Parathyroid adenoma (tissue), 2 donors: Measurements from ENCODE around the gene DNAJC5.

ENCODE experiments used
- H2AFZ ChIP-seq: fragments of 300-600 bp; sonication (generic); one replicate; pipeline ENCODE4 v1.7.0; 2017; ENCODE audit warnings: antibody characterized with exemption, mild to moderate bottlenecking
- H3K27ac ChIP-seq: fragments of 300-600 bp; sonication (generic); one replicate; pipeline ENCODE4 v1.7.0; 2017
- H3K27me3 ChIP-seq: fragments of 300-600 bp; sonication (generic); one replicate; pipeline ENCODE4 v1.7.0; 2017; ENCODE audit warnings: low read length; ENCODE audit not compliant: control insufficient read depth, insufficient read depth
- H3K36me3 ChIP-seq: fragments of 300-600 bp; sonication (generic); one replicate; pipeline ENCODE4 v1.7.0; 2017; ENCODE audit warnings: low read length; ENCODE audit not compliant: control insufficient read depth, insufficient read depth
- H3K4me1 ChIP-seq: fragments of 300-600 bp; sonication (generic); one replicate; pipeline ENCODE4 v1.7.0; 2017; ENCODE audit warnings: control low read depth
- H3K4me2 ChIP-seq: fragments of 300-600 bp; sonication (generic); one replicate; pipeline ENCODE4 v1.7.0; 2017; ENCODE audit warnings: low read length
- H3K4me3 ChIP-seq: fragments of 300-600 bp; sonication (generic); one replicate; pipeline ENCODE4 v1.7.0; 2017; ENCODE audit warnings: low read depth, low read length
- H3K79me2 ChIP-seq: fragments of 300-600 bp; sonication (generic); one replicate; pipeline ENCODE4 v1.7.0; 2017; ENCODE audit warnings: control low read depth
- H3K9ac ChIP-seq: fragments of 300-600 bp; sonication (generic); one replicate; pipeline ENCODE4 v1.7.0; 2017; ENCODE audit warnings: mild to moderate bottlenecking
- H3K9me3 ChIP-seq: fragments of 300-600 bp; sonication (generic); one replicate; pipeline ENCODE4 v1.7.0; 2017; ENCODE audit warnings: low read length; ENCODE audit not compliant: control insufficient read depth
- TF ChIP-seq, protein P1 (sequence below): fragments of 300-600 bp; sonication (generic); IDR thresholded peaks from one replicate; pipeline ENCODE4 v1.7.0; 2017; ENCODE audit warnings: antibody characterized with exemption, mild to moderate bottlenecking
- donor health status: primary hyperparathyroidism.

DNAJC5 gene, protein sequence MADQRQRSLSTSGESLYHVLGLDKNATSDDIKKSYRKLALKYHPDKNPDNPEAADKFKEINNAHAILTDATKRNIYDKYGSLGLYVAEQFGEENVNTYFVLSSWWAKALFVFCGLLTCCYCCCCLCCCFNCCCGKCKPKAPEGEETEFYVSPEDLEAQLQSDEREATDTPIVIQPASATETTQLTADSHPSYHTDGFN

DNA sequence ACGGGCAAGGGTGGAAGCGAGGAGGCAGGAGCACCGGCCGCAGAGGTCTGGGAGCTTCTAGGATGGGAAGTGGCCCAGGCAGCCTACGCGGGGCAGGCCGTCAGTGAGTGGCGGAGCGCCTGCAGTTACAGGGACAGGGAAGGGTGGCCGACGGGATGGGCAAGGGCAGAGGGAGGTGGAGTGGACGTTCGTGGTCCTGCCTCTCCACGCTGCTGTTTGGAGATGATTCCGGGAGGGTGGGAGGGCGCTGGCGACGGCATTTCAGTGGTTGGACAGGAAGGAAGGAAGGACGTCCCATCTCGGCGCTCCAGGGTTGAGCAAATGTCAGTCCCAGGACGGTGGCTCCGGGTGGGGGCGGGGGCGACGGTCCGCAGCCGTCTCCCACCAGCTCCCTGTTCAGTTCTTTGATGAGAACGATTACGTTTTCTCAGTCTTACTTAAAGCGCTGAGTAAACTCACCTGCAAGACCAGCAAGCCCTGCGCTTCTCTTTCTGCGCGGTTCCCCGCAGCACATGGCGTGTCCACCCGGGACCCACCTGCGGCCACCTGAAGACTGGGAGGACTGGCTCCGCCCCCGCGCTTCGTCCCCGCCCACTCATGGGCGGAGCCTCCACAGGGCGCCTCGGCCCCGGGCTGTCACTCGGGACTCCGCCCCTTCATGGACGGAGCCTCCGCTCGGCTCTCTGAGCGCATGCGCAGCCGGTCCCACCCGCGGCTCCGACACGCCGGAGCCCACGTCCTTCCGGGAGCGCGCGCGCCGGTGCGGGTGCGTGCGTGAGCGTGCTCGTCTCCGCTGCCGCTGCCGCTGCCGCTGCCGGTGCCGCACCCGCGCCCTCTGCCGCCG lies at the start of gene DNAJC5:
Gene DNAJC5, plus strand, starts transcription at position 769 of the 844 bp plus-strand sequence. CDS start 33,220 bp downstream, outside the sequence.
- Histone ChIP-seq H3K4me2 (peak within 1 kb of the TSS; percentile 84), H3K4me3 (peak within 1 kb of the TSS; percentile 65), H3K9ac (no peak within 1 kb of the TSS), H3K79me2 (peaks cover 14% of the 10 kb centered on the region), H3K36me3 (no peaks in the 10 kb centered on the region), H3K9me3 (no peaks in the 10 kb centered on the region), H2AFZ (peak within 1 kb of the TSS; percentile 52), H3K27me3 (no peaks in the 10 kb centered on the region), H3K27ac (peak within 1 kb of the TSS; percentile 66), H3K4me1 (peaks cover 15% of the 10 kb centered on the region)
- TF ChIP-seq, protein P1, sequence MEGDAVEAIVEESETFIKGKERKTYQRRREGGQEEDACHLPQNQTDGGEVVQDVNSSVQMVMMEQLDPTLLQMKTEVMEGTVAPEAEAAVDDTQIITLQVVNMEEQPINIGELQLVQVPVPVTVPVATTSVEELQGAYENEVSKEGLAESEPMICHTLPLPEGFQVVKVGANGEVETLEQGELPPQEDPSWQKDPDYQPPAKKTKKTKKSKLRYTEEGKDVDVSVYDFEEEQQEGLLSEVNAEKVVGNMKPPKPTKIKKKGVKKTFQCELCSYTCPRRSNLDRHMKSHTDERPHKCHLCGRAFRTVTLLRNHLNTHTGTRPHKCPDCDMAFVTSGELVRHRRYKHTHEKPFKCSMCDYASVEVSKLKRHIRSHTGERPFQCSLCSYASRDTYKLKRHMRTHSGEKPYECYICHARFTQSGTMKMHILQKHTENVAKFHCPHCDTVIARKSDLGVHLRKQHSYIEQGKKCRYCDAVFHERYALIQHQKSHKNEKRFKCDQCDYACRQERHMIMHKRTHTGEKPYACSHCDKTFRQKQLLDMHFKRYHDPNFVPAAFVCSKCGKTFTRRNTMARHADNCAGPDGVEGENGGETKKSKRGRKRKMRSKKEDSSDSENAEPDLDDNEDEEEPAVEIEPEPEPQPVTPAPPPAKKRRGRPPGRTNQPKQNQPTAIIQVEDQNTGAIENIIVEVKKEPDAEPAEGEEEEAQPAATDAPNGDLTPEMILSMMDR: no peak

DNA sequence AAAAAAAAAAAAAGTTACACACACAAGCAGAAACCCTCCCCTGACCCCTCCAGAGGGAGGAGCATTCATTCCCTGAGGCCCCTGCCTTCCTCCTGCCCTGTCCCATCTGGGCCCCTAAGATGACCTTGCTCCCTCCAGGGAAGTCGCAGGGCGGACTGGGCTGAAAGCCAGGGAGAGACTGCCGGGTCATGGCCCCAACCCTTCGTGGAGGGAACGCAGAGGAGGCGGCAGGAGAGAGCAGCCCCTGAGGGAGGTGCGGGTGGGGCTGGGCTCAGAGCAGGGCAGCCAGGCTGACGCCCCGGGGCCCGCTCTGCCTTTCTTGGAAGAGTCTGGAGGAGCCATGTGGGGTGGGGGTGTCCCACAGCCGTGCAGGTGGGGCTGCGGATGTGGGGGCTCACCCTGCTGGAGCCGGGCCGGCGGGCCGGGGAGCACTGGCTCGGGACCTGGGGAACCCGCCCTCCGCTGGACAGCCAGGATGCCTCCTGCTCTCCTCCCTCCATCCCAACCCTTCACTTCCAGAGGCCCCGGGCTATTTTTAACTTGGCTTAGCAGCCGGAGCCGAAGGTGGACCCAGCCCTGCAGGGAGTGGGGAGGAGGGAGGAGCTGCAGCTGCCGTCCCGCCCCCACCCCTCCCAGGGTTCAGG lies 48.7 kb upstream of the DNAJC5 start:
- Histone ChIP-seq H3K4me1 (peaks cover 6% of the 10 kb centered on the region), H2AFZ (peak overlapping the region; percentile 93), H3K9me3 (no peaks in the 10 kb centered on the region), H3K79me2 (no peaks in the 10 kb centered on the region), H3K27me3 (no peaks in the 10 kb centered on the region), H3K4me2 (peak overlapping the region; percentile 52), H3K36me3 (no peaks in the 10 kb centered on the region), H3K27ac (peak overlapping the region; percentile 80), H3K4me3 (peak overlapping the region; percentile 34), H3K9ac (no peak overlapping the region)
- TF ChIP-seq, protein P1: peak; percentile 6

DNA sequence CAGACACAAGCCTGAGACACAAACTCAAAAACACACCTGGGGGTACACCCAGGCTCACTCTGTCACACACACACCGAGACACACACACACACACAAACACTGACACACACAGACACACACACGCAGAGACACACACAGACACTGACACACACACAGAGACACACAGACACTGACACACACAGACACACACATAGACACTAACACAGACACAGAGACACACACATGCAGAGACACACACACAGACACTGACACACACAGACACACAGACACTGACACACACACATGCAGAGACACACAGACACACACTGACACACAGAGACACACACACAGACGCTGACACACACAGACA lies 48.1 kb upstream of the DNAJC5 start:
- Histone ChIP-seq H3K79me2 (no peaks in the 10 kb centered on the region), H3K9ac (no peak overlapping the region), H2AFZ (peak overlapping the region; percentile 93), H3K9me3 (no peaks in the 10 kb centered on the region), H3K36me3 (no peaks in the 10 kb centered on the region), H3K27me3 (no peaks in the 10 kb centered on the region), H3K4me2 (peak overlapping the region; percentile 52), H3K4me1 (peaks cover 6% of the 10 kb centered on the region), H3K4me3 (no peak overlapping the region), H3K27ac (peak overlapping the region; percentile 80)
- TF ChIP-seq, protein P1: no peak

DNA sequence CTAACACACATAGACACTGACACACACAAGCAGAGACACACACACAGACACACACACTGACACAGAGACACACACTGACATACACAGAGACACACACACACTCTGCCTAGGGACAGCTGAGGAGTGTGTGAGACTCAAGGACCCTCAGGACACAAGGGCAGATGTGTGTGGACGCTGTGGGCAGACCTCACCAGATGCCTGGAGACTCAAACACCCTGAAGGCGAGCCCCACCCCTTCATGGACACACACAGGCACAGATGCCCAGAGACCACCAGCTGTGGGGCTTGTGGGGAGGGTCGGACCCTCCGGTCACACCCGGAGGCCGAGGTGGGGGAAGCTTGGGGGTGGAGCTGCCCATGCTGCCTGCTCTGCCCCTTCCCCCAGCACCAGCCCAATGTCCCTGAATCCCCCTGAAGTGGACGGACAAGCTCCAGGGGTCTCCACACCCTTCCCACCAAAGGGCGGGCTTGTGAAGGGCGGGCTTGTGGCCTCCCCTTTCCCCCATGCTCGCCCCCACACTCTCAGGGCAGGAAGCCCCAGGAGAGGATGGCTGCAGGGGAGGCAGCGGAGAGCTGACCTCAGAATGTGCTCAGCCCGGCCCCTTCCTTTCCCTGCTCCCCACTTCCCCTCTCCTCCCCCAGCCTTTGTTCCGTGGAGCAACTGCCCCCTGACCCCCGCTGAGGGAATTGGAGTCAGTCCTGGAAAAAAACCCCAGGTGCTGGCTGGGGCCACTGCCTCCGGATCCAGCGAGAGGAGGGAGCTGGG lies 47.5 kb upstream of the DNAJC5 start:
- no peak overlapping the region for H2AFZ ChIP-seq
- H3K9ac ChIP-seq: no peak overlapping the region
- no peak overlapping the region for H3K4me3 ChIP-seq
- no peaks in the 10 kb centered on the region for H3K27me3 ChIP-seq
- H3K79me2 ChIP-seq: no peaks in the 10 kb centered on the region
- TF ChIP-seq, protein P1: no peak
- H3K4me2 ChIP-seq: no peak overlapping the region
- no peaks in the 10 kb centered on the region for H3K36me3 ChIP-seq
- no peaks in the 10 kb centered on the region for H3K9me3 ChIP-seq
- H3K4me1 ChIP-seq: peaks cover 6% of the 10 kb centered on the region
- peak overlapping the region; percentile 80 for H3K27ac ChIP-seq
